Measurements from ENCODE around the gene PACSIN1.

DNA sequence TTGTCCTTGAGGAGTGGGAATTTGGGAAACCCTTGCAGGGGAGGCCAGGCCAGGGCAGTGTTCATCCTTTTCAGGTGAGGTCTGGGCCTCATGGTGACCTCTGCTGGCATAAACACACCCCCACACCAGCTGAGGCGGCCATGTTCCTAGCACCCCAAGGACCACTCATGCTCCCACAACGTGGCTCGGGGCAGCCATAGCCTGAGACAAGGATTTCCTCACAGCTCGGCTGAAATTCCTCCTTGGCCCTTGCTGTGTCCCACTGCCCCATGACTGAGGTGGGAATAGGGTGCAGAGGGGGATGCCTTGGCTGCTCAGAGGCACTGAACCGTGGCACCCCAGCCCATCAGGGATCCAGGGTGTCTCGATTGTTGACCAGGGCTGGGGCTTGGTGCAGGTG lies 117.6 kb downstream of the PACSIN1 start:
- no peak for TF ChIP-seq POLR2A (IDR thresholded peaks at IDR 0.05)
- TF ChIP-seq, protein P1, sequence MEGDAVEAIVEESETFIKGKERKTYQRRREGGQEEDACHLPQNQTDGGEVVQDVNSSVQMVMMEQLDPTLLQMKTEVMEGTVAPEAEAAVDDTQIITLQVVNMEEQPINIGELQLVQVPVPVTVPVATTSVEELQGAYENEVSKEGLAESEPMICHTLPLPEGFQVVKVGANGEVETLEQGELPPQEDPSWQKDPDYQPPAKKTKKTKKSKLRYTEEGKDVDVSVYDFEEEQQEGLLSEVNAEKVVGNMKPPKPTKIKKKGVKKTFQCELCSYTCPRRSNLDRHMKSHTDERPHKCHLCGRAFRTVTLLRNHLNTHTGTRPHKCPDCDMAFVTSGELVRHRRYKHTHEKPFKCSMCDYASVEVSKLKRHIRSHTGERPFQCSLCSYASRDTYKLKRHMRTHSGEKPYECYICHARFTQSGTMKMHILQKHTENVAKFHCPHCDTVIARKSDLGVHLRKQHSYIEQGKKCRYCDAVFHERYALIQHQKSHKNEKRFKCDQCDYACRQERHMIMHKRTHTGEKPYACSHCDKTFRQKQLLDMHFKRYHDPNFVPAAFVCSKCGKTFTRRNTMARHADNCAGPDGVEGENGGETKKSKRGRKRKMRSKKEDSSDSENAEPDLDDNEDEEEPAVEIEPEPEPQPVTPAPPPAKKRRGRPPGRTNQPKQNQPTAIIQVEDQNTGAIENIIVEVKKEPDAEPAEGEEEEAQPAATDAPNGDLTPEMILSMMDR (IDR thresholded peaks at IDR 0.05): peak in 1 of 2 donors; percentile 5
